Heart left ventricle (tissue), 16 donors: ENCODE data around the gene ZNF628. TPM values are rescaled to one million over a fixed set of nuclear protein-coding genes. Genes with fewer than 3 reads are reported as not detected.

Source experiments
- ATAC-seq, 4 donors: fragments of 200-7000 bp; cut with Tn5 transposase; one replicate each; pipeline ENCODE4 v1.9.1; 2020 to 2022; ENCODE audit warnings: moderate library complexity in 4 of 4, mild to moderate bottlenecking in 3 of 4, moderate number of reproducible peaks in 1 of 4
- DNase-seq, 5 donors: peaks; one replicate each; pipeline ENCODE4 v3.0.0-alpha.2; 2020
- H3K27ac ChIP-seq, 12 donors: fragments of 200-600 bp; sonication (generic) in 4 of 12; one replicate each; pipeline versions ENCODE4 v1.5.0 to v1.8.0; 2016 to 2022; ENCODE audit warnings: mild to moderate bottlenecking in 2 of 12
- H3K27me3 ChIP-seq, 9 donors: fragments of 200-600 bp; sonication (generic) in 2 of 9; one replicate each; pipeline versions ENCODE4 v1.5.1 to v1.8.0; 2016 to 2022; ENCODE audit warnings: mild to moderate bottlenecking in 3 of 9
- H3K36me3 ChIP-seq, 9 donors: fragments of 200-600 bp; sonication (generic) in 2 of 9; one replicate each; pipeline versions ENCODE4 v1.5.0 to v1.8.0; 2018 to 2022; ENCODE audit warnings: mild to moderate bottlenecking in 2 of 9
- H3K4me1 ChIP-seq, 12 donors: fragments of 200-600 bp; sonication (generic) in 4 of 12; one replicate each; pipeline versions ENCODE4 v1.5.0 to v1.8.0; 2016 to 2022; ENCODE audit warnings: mild to moderate bottlenecking in 3 of 12
- H3K4me3 ChIP-seq, 12 donors: fragments of 200-600 bp; sonication (generic) in 4 of 12; one replicate each; pipeline versions ENCODE4 v1.5.0 to v1.8.0; 2017 to 2022; ENCODE audit warnings: mild to moderate bottlenecking in 9 of 12, moderate library complexity in 4 of 12
- H3K9me3 ChIP-seq, 12 donors: fragments of 200-600 bp; sonication (generic) in 4 of 12; one replicate each; pipeline versions ENCODE4 v1.5.0 to v1.8.0; 2016 to 2022; ENCODE audit warnings: mild to moderate bottlenecking in 1 of 12
- CTCF ChIP-seq, 12 donors: fragments of 200-600 bp; sonication (generic) in 4 of 12; IDR thresholded peaks; one replicate each; pipeline versions ENCODE4 v1.5.0 to v1.8.0; 2018 to 2022; ENCODE audit warnings: antibody characterized with exemption in 12 of 12, mild to moderate bottlenecking in 5 of 12
- POLR2A ChIP-seq, 2 donors: fragments of 450-650 bp; IDR thresholded peaks; one replicate each; pipeline ENCODE4 v1.6.1; 2017; ENCODE audit warnings: antibody characterized with exemption in 2 of 2, mild to moderate bottlenecking in 2 of 2, moderate library complexity in 2 of 2
- WGBS, 4 donors: extraction: QIAGEN DNeasy Blood & Tissue Kit in 2 of 4; methylation state at CpG; one replicate each; pipeline versions ENCODE4 v1.1.5 to v1.1.7; 2013 to 2018; 5-methylcytosine and 5-hydroxymethylcytosine counted together
- intact Hi-C, 10 donors: fragments of 100-400 bp; cut with DNase I; formaldehyde crosslinking; loops; one replicate each; pipeline versions ENCODE4 v1.11.1 to v1.14.2; 2022
- long read RNA-seq, 3 donors: library from polyadenylated mRNA; unstranded; transcript quantifications; one replicate each; pipeline ENCODE4 v2.0.0, GENCODE V29; 2020 to 2021
- polyA plus RNA-seq, 2 donors: library from polyadenylated mRNA; stranded (reverse); fragments of 200-250 nt; gene quantifications; one replicate each; pipeline ENCODE4 v1.2.3, GENCODE V29; 2013
- total RNA-seq, 9 donors: library from RNA; depleted of rRNA in 2 of 9; stranded (reverse); fragments of >200 nt in 2 of 9; fragmentation: NEBNext Ultra II Directional in 3 of 9; extraction: Animal tissue kit (Norgen Biotek cat#: 25700) in 3 of 9; gene quantifications; one replicate each; pipeline versions ENCODE4 v1.1.0 to v1.2.4, GENCODE V29; 2016 to 2023
- donor health status: ischemic (EF 13 %, LVEDD 7.1; RV severe dilation, severe dysfunction).
- donor health status: healthy with polysubstance abuse.
- donor health status: DM: no; HTN: yes; CAD: no.
- donor health status: DM: no; HTN: no; CAD: no.
- donor health status: ischemic (EF 25% LVEDD 6.9; RV normal size, moderate dysfunction).
- donor health status: ischemic (EF 25% LVEDD 5.7; RV mildly dilated, moderate dysfunction).
- donor health status: healthy.
- donor health status: DM: yes; HTN: yes; CAD: no.
- donor health status: ischemic (EF 35%, LVEDD 5.7; RV mildly dilated, moderate dysfunction).
- donor health status: nonischemic (EF 11% LVEDD 7.7; RV severe dilation, severe dysfunction).
- donor health status: DM: yes; HTN: yes; CAD: no.
- donor health status: PGD.
- donor health status: ischemic (EF 29% LVEDD 5.4; RV normal size, mild dysfunction).
- donor health status: nonischemic (EF 23%, LVEDD 6.1; RV moderate dilation, normal function).

The ZNF628 gene
- 10 to 100 TPM in 1 of 9 donors, 1 to 10 TPM in 8; 2.3 to 10.3 (median 4.6) TPM for total RNA-seq
- polyA plus RNA-seq, result 1 to 10 TPM; 5.4 to 7.9 TPM
- long read RNA-seq, donor 1, partial matches to known transcripts, result 0 of 3 reads
- long read RNA-seq, donor 1, other reads (novel, unspliced or antisense), result 0 of 3 reads
- long read RNA-seq, donor 2, result 0 reads
- long read RNA-seq, donor 3, transcript ZNF628-201 (1 exons, 3,177 nt), result major isoform, 7 of 7 reads
- long read RNA-seq, donor 3, partial matches to known transcripts, result 0 of 7 reads
- long read RNA-seq, donor 3, other reads (novel, unspliced or antisense), result 0 of 7 reads

GRCh38 chr19:55476100-55476775, at the start of gene ZNF628:
ZNF628 (plus strand) TSS chr19:55476617; CDS start chr19:55479911, 3,294 bp downstream.
- 1% methylated on average over 32 to 61 of the region's 61 CpGs for WGBS, 4 donors
- Histone ChIP-seq H3K36me3 (peaks cover 0 to 2% (median under 1%) of the 10 kb centered on the region in 9 donors), H3K9me3 (no peaks in the 10 kb centered on the region), H3K4me1 (peaks cover 0 to 31% (median 19%) of the 10 kb centered on the region in 12 donors), H3K27ac (peak within 1 kb of the TSS; percentile 79 to 99 (median 94)), H3K27me3 (no peaks in the 10 kb centered on the region), H3K4me3 (peak within 1 kb of the TSS; percentile 34 to 81 (median 68))
- DNase-seq, result peak; percentile 99 to 100 (median 99)
- ATAC-seq, result peak; percentile 95 to 98 (median 98)
- intact Hi-C loops, result loop anchor here in 2 of 10 donors (2.0 to 5.0 kb wide), 2 partner anchors 27 to 156 kb away; no protein-coding TSS in a partner anchor
- TF ChIP-seq POLR2A (IDR thresholded peaks at IDR 0.05) (peak; percentile 40 to 63), CTCF (IDR thresholded peaks at IDR 0.05) (no peak)

- H3K27ac ChIP-seq, result no peak overlapping the region
- 77 to 92% (median 90%) methylated on average over 1 of the region's 1 CpG for WGBS, 4 donors
- peaks cover 0 to 6% (median 0%) of the 10 kb centered on the region in 12 donors for H3K4me1 ChIP-seq
- TF ChIP-seq POLR2A (IDR thresholded peaks at IDR 0.05) (no peak), CTCF (IDR thresholded peaks at IDR 0.05) (no peak)
- no peaks in the 10 kb centered on the region for H3K36me3 ChIP-seq
- H3K9me3 ChIP-seq, result no peaks in the 10 kb centered on the region
- no peak overlapping the region for H3K4me3 ChIP-seq
- DNase-seq, result no peak
- H3K27me3 ChIP-seq, result peaks cover 27 to 60% (median 38%) of the 10 kb centered on the region in 9 donors
- intact Hi-C loops, result no loop called here
- no peak for ATAC-seq
Observed at GRCh38 chr19:55431183-55431582, 45.2 kb upstream of the ZNF628 start.

GRCh38 chr19:55432241-55432959, 44.0 kb upstream of the ZNF628 start:
- intact Hi-C loops, result no loop called here
- Histone ChIP-seq H3K27me3 (peaks cover 28 to 71% (median 41%) of the 10 kb centered on the region in 9 donors), H3K27ac (no peak overlapping the region), H3K4me1 (peaks cover 0 to 6% (median 0%) of the 10 kb centered on the region in 12 donors), H3K4me3 (no peak overlapping the region), H3K9me3 (no peaks in the 10 kb centered on the region), H3K36me3 (no peaks in the 10 kb centered on the region)
- WGBS, 4 donors, result 85 to 90% (median 88%) methylated on average over 14 of the region's 14 CpGs
- DNase-seq, result no peak
- no peak for ATAC-seq
- TF ChIP-seq POLR2A (IDR thresholded peaks at IDR 0.05) (no peak), CTCF (IDR thresholded peaks at IDR 0.05) (no peak)

- no peak overlapping the region for H3K4me3 ChIP-seq
- WGBS, 4 donors, result 5 to 20% (median 11%) methylated on average over 4 to 48 of the region's 48 CpGs
- DNase-seq (no peak), ATAC-seq (no peak)
- intact Hi-C loops, result no loop called here
- H3K27ac ChIP-seq, result no peak overlapping the region
- H3K27me3 ChIP-seq, result peaks cover 36 to 73% (median 44%) of the 10 kb centered on the region in 9 donors
- no peak for TF ChIP-seq CTCF (IDR thresholded peaks at IDR 0.05)
- no peaks in the 10 kb centered on the region for H3K9me3 ChIP-seq
- H3K36me3 ChIP-seq, result no peaks in the 10 kb centered on the region
- peaks cover 0 to 6% (median 0%) of the 10 kb centered on the region in 12 donors for H3K4me1 ChIP-seq
Observed at GRCh38 chr19:55433292-55433691, 43.1 kb upstream of the ZNF628 start.
